Renal pelvis (tissue), 4 donors: Measurements from ENCODE around the gene YBX2. TPM values are rescaled to one million over a fixed set of nuclear protein-coding genes. Genes with fewer than 3 reads are reported as not detected.
A peak's percentile ranks its signal among the peaks of the same experiment; 100 is the strongest.

Experiments
- DNase-seq: peaks from one replicate; pipeline ENCODE4 v3.0.0-alpha.2; 2013
- polyA plus RNA-seq, 3 donors: library from polyadenylated mRNA; unstranded; fragments of 120-200 nt; gene quantifications; one replicate each; pipeline ENCODE4 v1.2.1, GENCODE V29; 2013; ENCODE audit not compliant: insufficient read length in 3 of 3

YBX2 gene
- polyA plus RNA-seq, 3 donors = 4.0 to 4.7 (median 4.2) TPM

GRCh38 chr17:7280519-7281073 lies 13.8 kb downstream of the YBX2 start:
- peak; percentile 82 for DNase-seq

GRCh38 chr17:7279448-7279847 lies 15.0 kb downstream of the YBX2 start:
- no peak for DNase-seq

GRCh38 chr17:7266784-7267183 lies 27.7 kb downstream of the YBX2 start:
- DNase-seq = no peak

GRCh38 chr17:7263801-7264078 lies 30.7 kb downstream of the YBX2 start:
- no peak for DNase-seq

- peak; percentile 48 for DNase-seq
Measured at GRCh38 chr17:7262935-7263800, 31.3 kb downstream of the YBX2 start.

GRCh38 chr17:7262192-7262934 lies 32.1 kb downstream of the YBX2 start, which contains the start of gene CLDN7:
CLDN7 (minus strand) TSS chr17:7262478; CDS start chr17:7262043, 435 bp downstream.
- DNase-seq = peak; percentile 74

- no peak for DNase-seq
Measured at GRCh38 chr17:7261379-7262191, 32.9 kb downstream of the YBX2 start.

- no peak for DNase-seq
Measured at GRCh38 chr17:7260651-7261378, 33.6 kb downstream of the YBX2 start.

GRCh38 chr17:7260151-7260550 lies 34.3 kb downstream of the YBX2 start:
- no peak for DNase-seq

- no peak for DNase-seq
Measured at GRCh38 chr17:7259555-7259889, 34.9 kb downstream of the YBX2 start.

GRCh38 chr17:7258731-7259554 lies 35.5 kb downstream of the YBX2 start:
- DNase-seq = no peak

GRCh38 chr17:7256766-7257456 lies 37.5 kb downstream of the YBX2 start:
- DNase-seq = no peak

GRCh38 chr17:7254511-7254910 lies 39.9 kb downstream of the YBX2 start:
- DNase-seq = no peak

- no peak for DNase-seq
Measured at GRCh38 chr17:7253082-7253481, 41.4 kb downstream of the YBX2 start.

- DNase-seq = peak; percentile 96
Measured at GRCh38 chr17:7252176-7253043, 42.0 kb downstream of the YBX2 start, which contains the start of gene ELP5. ELP5 (plus strand) TSS chr17:7252215; CDS start chr17:7252551, 336 bp downstream.

GRCh38 chr17:7251661-7252175 lies 42.7 kb downstream of the YBX2 start, which contains the start of gene CTDNEP1:
CTDNEP1 (minus strand) TSS chr17:7251734; CDS start chr17:7251296, 438 bp downstream.
- peak; percentile 100 for DNase-seq

GRCh38 chr17:7250695-7251627 lies 43.5 kb downstream of the YBX2 start:
- DNase-seq = no peak
